Gastroesophageal sphincter (tissue), 4 donors: ENCODE data around the gene LDLRAD4. TPM values are rescaled to one million over a fixed set of nuclear protein-coding genes. Genes with fewer than 3 reads are reported as not detected.

Source experiments
- ATAC-seq: fragments of 150-250 bp; one replicate; pipeline ENCODE4 v1.9.1; 2016; ENCODE audit warnings: mild to moderate bottlenecking, moderate library complexity
- H3K27ac ChIP-seq, 4 donors: fragments of 200-600 bp; sonication (generic) in 3 of 4; 1 replicate in 3 of 4; 2 replicates in 1 of 4; pipeline ENCODE4 v1.5.1; 2016 to 2019
- H3K27me3 ChIP-seq: fragments of 200-600 bp; sonication (generic); one replicate; pipeline ENCODE4 v1.5.1; 2019
- H3K36me3 ChIP-seq, 2 donors: fragments of 200-600 bp; sonication (generic); one replicate each; pipeline ENCODE4 v1.5.1; 2019; ENCODE audit warnings: control low read depth in 1 of 2
- H3K4me1 ChIP-seq, 3 donors: fragments of 200-600 bp; sonication (generic); 1 replicate in 2 of 3; 2 replicates in 1 of 3; pipeline ENCODE4 v1.5.1; 2016 to 2019; ENCODE audit warnings: control low read depth in 2 of 3
- H3K4me3 ChIP-seq, 2 donors: fragments of 200-600 bp; sonication (generic); one replicate each; pipeline ENCODE4 v1.5.1; 2019; ENCODE audit warnings: mild to moderate bottlenecking in 1 of 2, moderate library complexity in 1 of 2
- H3K9me3 ChIP-seq, 3 donors: fragments of 200-600 bp; sonication (generic); one replicate each; pipeline ENCODE4 v1.5.1; 2017 to 2019; ENCODE audit warnings: control low read depth in 2 of 3
- EP300 ChIP-seq: sonication (generic); formaldehyde crosslinking; IDR thresholded peaks from one replicate; pipeline ENCODE4 v1.6.1; 2017; ENCODE audit warnings: antibody characterized with exemption, mild to moderate bottlenecking
- POLR2A ChIP-seq, 2 donors: fragments of 450-650 bp; IDR thresholded peaks; one replicate each; pipeline ENCODE4 v1.6.1; 2017; ENCODE audit warnings: antibody characterized with exemption in 2 of 2, mild to moderate bottlenecking in 2 of 2, moderate library complexity in 1 of 2
- POLR2AphosphoS5 ChIP-seq: sonication (generic); formaldehyde crosslinking; IDR thresholded peaks from one replicate; pipeline ENCODE4 v1.6.1; 2017; ENCODE audit warnings: antibody characterized with exemption
- WGBS, 2 donors: methylation state at CpG; one replicate each; pipeline ENCODE4 v1.1.5; 2018; ENCODE audit warnings: low coverage in 1 of 2; 5-methylcytosine and 5-hydroxymethylcytosine counted together
- total RNA-seq, 4 donors: library from RNA; depleted of rRNA; stranded (reverse); fragments of >200 nt; gene quantifications; one replicate each; pipeline ENCODE4 v1.1.0, GENCODE V29; 2016
- TF ChIP-seq, protein P1 (sequence below), 4 experiments: fragments of 200-600 bp in 2 of 4; fragments of 450-650 bp in 2 of 4; sonication (generic) in 1 of 4; IDR thresholded peaks; one replicate each; pipeline ENCODE4 v1.5.1; 2017 to 2019; ENCODE audit warnings: antibody characterized with exemption in 4 of 4, mild to moderate bottlenecking in 2 of 4, moderate library complexity in 2 of 4

The LDLRAD4 gene
- total RNA-seq, 4 donors from 2014 or later = 28.1 to 85.9 (median 55.2) TPM

DNA sequence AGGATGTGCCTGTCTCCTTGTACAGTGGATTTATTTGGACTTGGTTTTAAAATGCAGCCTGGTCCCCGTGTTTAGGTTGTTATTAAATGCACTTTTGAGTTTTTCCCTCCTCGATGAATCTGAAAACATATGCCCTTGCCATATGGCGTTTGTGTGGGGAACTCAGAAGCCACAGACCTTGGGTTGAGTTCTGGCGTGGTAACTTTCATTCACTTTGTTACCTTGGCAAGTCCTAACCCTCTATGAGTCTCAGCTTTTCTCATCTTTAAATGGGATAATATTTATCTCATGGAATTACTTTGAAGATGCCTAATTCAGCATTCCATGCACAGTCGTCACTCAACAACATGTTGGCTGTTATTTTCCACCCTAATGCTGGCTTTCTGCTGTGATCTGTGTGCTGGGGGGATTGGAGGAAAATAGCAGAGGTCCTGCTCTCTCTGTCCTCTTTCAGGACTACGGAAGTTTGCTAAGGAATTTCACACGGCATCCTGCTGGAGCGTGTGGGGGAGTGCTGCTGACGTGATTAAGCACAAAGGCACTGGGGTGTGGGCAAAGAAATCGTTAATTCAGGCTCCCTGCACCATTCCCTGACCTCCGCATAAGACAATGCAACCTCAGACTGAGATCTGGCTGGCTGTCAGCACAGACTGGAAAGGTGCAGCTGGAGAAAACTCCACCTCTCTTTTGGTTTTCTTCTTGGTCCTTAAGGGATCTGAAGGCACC is 61.7 kb downstream of the LDLRAD4 start:
- Histone ChIP-seq H3K27ac (no peak overlapping the region), H3K4me3 (no peak overlapping the region), H3K9me3 (no peaks in the 10 kb centered on the region), H3K27me3 (no peaks in the 10 kb centered on the region), H3K36me3 (peaks cover 0 to 14% of the 10 kb centered on the region in 2 donors), H3K4me1 (peaks cover 0 to 60% (median 14%) of the 10 kb centered on the region in 3 donors)
- ATAC-seq = no peak
- WGBS, 2 donors = 70 to 71% methylated on average over 9 to 10 of the region's 11 CpGs
- TF ChIP-seq EP300 (no peak), POLR2AphosphoS5 (no peak), POLR2A (IDR thresholded peaks at IDR 0.05) (no peak)
- TF ChIP-seq, protein P1, sequence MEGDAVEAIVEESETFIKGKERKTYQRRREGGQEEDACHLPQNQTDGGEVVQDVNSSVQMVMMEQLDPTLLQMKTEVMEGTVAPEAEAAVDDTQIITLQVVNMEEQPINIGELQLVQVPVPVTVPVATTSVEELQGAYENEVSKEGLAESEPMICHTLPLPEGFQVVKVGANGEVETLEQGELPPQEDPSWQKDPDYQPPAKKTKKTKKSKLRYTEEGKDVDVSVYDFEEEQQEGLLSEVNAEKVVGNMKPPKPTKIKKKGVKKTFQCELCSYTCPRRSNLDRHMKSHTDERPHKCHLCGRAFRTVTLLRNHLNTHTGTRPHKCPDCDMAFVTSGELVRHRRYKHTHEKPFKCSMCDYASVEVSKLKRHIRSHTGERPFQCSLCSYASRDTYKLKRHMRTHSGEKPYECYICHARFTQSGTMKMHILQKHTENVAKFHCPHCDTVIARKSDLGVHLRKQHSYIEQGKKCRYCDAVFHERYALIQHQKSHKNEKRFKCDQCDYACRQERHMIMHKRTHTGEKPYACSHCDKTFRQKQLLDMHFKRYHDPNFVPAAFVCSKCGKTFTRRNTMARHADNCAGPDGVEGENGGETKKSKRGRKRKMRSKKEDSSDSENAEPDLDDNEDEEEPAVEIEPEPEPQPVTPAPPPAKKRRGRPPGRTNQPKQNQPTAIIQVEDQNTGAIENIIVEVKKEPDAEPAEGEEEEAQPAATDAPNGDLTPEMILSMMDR (IDR thresholded peaks at IDR 0.05) = no peak

DNA sequence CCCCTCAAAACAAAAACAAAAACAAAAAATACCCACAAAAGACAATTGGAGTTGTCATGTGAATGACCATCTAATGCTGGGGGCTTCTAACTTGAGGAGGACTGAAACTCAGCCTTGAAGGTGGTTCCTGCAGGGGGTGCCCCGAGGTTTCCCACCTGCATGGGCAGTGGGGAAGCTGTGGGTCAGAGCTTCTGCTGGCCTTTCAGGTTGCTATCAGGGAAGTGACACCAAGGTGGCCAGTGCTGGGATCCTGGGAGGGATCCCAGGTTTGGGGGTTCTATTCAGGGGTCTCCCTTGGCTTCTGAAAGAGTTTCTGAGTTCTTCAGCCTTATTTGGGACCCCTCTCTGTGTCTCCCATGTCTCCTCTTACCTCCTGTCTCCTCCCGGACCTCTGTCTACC is 62.8 kb downstream of the LDLRAD4 start:
- Histone ChIP-seq H3K27ac (no peak overlapping the region), H3K4me1 (peaks cover 0 to 60% (median 15%) of the 10 kb centered on the region in 3 donors), H3K36me3 (peaks cover 0 to 14% of the 10 kb centered on the region in 2 donors), H3K4me3 (no peak overlapping the region), H3K9me3 (no peaks in the 10 kb centered on the region), H3K27me3 (no peaks in the 10 kb centered on the region)
- TF ChIP-seq, protein P1 (IDR thresholded peaks at IDR 0.05) = no peak
- TF ChIP-seq EP300 (no peak), POLR2AphosphoS5 (no peak), POLR2A (IDR thresholded peaks at IDR 0.05) (no peak)
- WGBS, 2 donors = 87 to 100% methylated on average over 1 to 2 of the region's 2 CpGs
- no peak for ATAC-seq

DNA sequence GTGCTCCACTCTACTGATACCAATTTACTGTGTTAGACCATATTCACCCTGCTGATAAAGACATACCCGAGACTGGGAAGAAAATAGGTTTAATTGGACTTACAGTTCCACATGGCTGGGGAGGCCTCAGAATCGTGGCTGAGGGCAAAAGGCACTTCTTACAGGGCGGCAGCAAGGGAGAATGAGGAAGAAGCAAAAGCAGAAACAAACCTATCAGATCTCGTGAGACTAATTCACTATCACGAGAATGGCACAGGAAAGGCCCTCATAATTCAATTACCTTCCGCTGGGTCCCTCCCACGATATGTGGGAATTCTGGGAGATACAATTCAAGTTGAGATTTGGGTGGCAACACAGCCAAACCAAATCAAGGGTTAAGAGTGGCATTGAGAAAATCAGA is 65.2 kb downstream of the LDLRAD4 start:
- TF ChIP-seq POLR2A (IDR thresholded peaks at IDR 0.05) = no peak
- Histone ChIP-seq H3K36me3 (peaks cover 0 to 12% of the 10 kb centered on the region in 2 donors), H3K4me1 (peaks cover 0 to 70% (median 10%) of the 10 kb centered on the region in 3 donors), H3K27me3 (no peaks in the 10 kb centered on the region), H3K27ac (peak overlapping the region in 3 of 4 donors; percentile 47 to 75 (median 56)), H3K9me3 (no peaks in the 10 kb centered on the region), H3K4me3 (peak overlapping the region; percentile 2 to 19)
- WGBS, 2 donors = 45 to 81% methylated on average over 5 to 6 of the region's 7 CpGs
- no peak for ATAC-seq

DNA sequence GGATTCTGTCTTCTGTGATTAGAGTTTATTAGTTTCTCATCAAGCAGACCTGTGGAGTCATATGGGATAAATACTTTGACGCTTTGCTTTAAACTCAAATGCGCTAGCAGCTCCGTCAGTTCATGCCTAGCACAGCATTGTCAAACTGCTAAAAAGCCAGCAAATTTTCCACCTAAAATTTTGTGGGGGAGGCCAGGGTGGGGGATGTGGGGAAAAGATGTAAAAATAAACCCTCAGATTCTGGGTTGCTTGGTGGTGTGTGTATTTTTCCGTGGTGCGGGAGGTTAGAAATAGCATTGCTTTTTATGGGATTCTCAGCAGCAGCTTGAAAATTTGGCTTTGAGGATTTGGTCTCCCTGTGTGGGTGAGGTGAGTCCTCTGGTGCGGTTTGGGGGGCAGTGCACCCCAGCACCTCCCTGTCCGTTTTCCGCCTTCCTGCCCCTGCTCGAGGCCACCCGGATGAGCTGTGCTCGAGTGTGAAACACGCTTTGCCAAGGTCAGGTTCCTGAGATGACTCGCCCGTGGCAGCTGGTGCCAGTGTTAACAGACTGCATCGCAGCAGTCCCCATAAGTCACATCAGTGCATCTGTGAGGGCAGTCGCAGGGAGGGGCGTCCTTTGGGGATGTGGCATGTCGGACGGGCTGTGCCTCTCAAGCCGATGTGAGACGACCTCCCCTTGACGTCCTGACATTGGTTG is 65.9 kb downstream of the LDLRAD4 start:
- peak overlapping the region; percentile 2 to 19 for H3K4me3 ChIP-seq
- H3K4me1 ChIP-seq = peaks cover 0 to 78% (median 13%) of the 10 kb centered on the region in 3 donors
- no peak for ATAC-seq
- TF ChIP-seq EP300 (no peak), POLR2AphosphoS5 (no peak), POLR2A (IDR thresholded peaks at IDR 0.05) (no peak)
- TF ChIP-seq, protein P1 (IDR thresholded peaks at IDR 0.05) = peak in 1 of 4 experiments; percentile 11
- WGBS, 2 donors = 32 to 46% methylated on average over 6 to 7 of the region's 22 CpGs
- H3K27ac ChIP-seq = peak overlapping the region in 3 of 4 donors; percentile 47 to 75 (median 56)
- H3K9me3 ChIP-seq = no peaks in the 10 kb centered on the region
- H3K36me3 ChIP-seq = peaks cover 0 to 5% of the 10 kb centered on the region in 2 donors
- H3K27me3 ChIP-seq = no peaks in the 10 kb centered on the region

DNA sequence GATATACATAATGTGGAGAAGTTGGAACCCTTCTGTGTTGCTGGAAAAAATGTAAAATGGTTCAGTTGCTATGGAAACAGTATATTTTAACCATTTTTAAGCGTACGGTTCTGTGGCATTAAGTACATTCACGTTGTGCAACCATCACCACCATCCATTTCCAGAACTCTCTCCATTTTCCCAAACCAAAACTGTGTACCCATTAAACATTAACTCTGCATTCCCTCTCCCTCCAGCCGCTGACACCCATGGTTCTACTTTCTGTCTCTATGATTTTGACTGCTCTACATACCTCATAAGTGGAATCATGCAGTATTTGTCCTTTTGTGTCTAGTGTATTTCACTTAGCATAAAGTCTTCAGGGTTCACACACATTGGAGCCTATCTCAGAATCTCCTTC is 67.3 kb downstream of the LDLRAD4 start:
- Histone ChIP-seq H3K27me3 (no peaks in the 10 kb centered on the region), H3K4me1 (peaks cover 0 to 81% (median 20%) of the 10 kb centered on the region in 3 donors), H3K4me3 (no peak overlapping the region), H3K27ac (no peak overlapping the region), H3K9me3 (no peaks in the 10 kb centered on the region), H3K36me3 (no peaks in the 10 kb centered on the region)
- no peak for ATAC-seq
- TF ChIP-seq, protein P1 (IDR thresholded peaks at IDR 0.05) = no peak
- TF ChIP-seq POLR2AphosphoS5 (no peak), EP300 (no peak), POLR2A (IDR thresholded peaks at IDR 0.05) (no peak)
- WGBS, 2 donors = 83 to 87% methylated on average over 4 of the region's 4 CpGs
